Activated naive CD4-positive, alpha-beta T cell (primary cell): ENCODE measurements around the gene KDM5A.

ENCODE experiments used
- DNase-seq, 4 experiments: peaks; one replicate each; lab custom pipeline; 2025; lab: John Stamatoyannopoulos, UW

KDM5A gene

GRCh38 chr12:272942-273341 is 116.2 kb downstream of the KDM5A start:
- no peak for DNase-seq

GRCh38 chr12:271161-271560 is 118.0 kb downstream of the KDM5A start:
- no peak for DNase-seq

GRCh38 chr12:269191-269590 is 119.9 kb downstream of the KDM5A start:
- DNase-seq: no peak

GRCh38 chr12:268483-268840 is 120.7 kb downstream of the KDM5A start:
- no peak for DNase-seq

GRCh38 chr12:267581-268482 is 121.3 kb downstream of the KDM5A start:
- no peak for DNase-seq

GRCh38 chr12:265096-265495 is 124.0 kb downstream of the KDM5A start:
- no peak for DNase-seq

- no peak for DNase-seq
Measured at GRCh38 chr12:264269-264668, 124.9 kb downstream of the KDM5A start.

- no peak for DNase-seq
Measured at GRCh38 chr12:263574-263973, 125.5 kb downstream of the KDM5A start.

GRCh38 chr12:262817-263216 is 126.3 kb downstream of the KDM5A start, which contains the start of gene SLC6A13:
TSS of gene SLC6A13 (minus strand) at chr12:262836. CDS start at chr12:260052, 2,784 bp downstream.
- DNase-seq: no peak

- DNase-seq: no peak
Measured at GRCh38 chr12:262113-262512, 127.0 kb downstream of the KDM5A start.

GRCh38 chr12:257521-258321 is 131.4 kb downstream of the KDM5A start:
- no peak for DNase-seq

GRCh38 chr12:256958-257357 is 132.2 kb downstream of the KDM5A start:
- DNase-seq: no peak

- DNase-seq: no peak
Measured at GRCh38 chr12:256225-256624, 132.9 kb downstream of the KDM5A start.

GRCh38 chr12:254912-255311 is 134.2 kb downstream of the KDM5A start:
- no peak for DNase-seq

- DNase-seq: no peak
Measured at GRCh38 chr12:254039-254438, 135.1 kb downstream of the KDM5A start.

GRCh38 chr12:253116-253831 is 135.8 kb downstream of the KDM5A start:
- no peak for DNase-seq

GRCh38 chr12:252636-253035 is 136.5 kb downstream of the KDM5A start:
- no peak for DNase-seq

- no peak for DNase-seq
Measured at GRCh38 chr12:247271-247670, 141.8 kb downstream of the KDM5A start.

GRCh38 chr12:243381-243780 is 145.7 kb downstream of the KDM5A start:
- DNase-seq: no peak

GRCh38 chr12:242496-242895 is 146.6 kb downstream of the KDM5A start:
- DNase-seq: no peak

GRCh38 chr12:241266-241665 is 147.9 kb downstream of the KDM5A start:
- DNase-seq: no peak

- no peak for DNase-seq
Measured at GRCh38 chr12:240566-240965, 148.6 kb downstream of the KDM5A start.
